Chondrocyte (in vitro differentiated cells): Measurements from ENCODE around the gene EPHA1. TPM values are rescaled to one million over a fixed set of nuclear protein-coding genes. Genes with fewer than 3 reads are reported as not detected.
"Not testable (repeated sequence)": the region's sequence is repeated elsewhere in the genome, so short reads cannot be mapped to it uniquely, and the experiment has no call there.

ENCODE experiments used
- DNase-seq: peaks from one replicate; pipeline ENCODE4 v3.0.0; 2021; ENCODE audit warnings: mixed read lengths, low spot score
- H3K27ac Mint-ChIP-seq: one replicate; pipeline ENCODE4 v1.8.0; 2021; ENCODE audit warnings: mild to moderate bottlenecking, moderate library complexity, mixed read lengths; ENCODE audit not compliant: unreplicated experiment
- H3K27me3 Mint-ChIP-seq: 2 replicates; pipeline ENCODE4 v1.8.0; 2021; ENCODE audit warnings: low read depth, mixed read lengths
- H3K36me3 Mint-ChIP-seq: 2 replicates; pipeline ENCODE4 v1.8.0; 2021; ENCODE audit warnings: low read depth, mixed read lengths
- H3K4me1 Mint-ChIP-seq: 2 replicates; pipeline ENCODE4 v1.8.0; 2021; ENCODE audit warnings: low read depth, mild to moderate bottlenecking, mixed read lengths
- H3K4me3 Mint-ChIP-seq: one replicate; pipeline ENCODE4 v1.8.0; 2021; ENCODE audit warnings: mild to moderate bottlenecking, moderate library complexity, mixed read lengths; ENCODE audit not compliant: unreplicated experiment
- H3K9me3 Mint-ChIP-seq: 2 replicates; pipeline ENCODE4 v1.8.0; 2021; ENCODE audit warnings: low read depth, mixed read lengths
- CTCF ChIP-seq: fragments of 200-600 bp; sonication (generic); IDR thresholded peaks from 2 replicates; pipeline ENCODE4 v1.5.0; 2021; ENCODE audit warnings: antibody characterized with exemption, mild to moderate bottlenecking, moderate library complexity
- total RNA-seq: library from RNA; stranded (reverse); gene quantifications from 3 replicates; pipeline ENCODE4 v1.2.1, GENCODE V29; 2021

The EPHA1 gene
- total RNA-seq, 1 donor from 2014 or later, result not detected

GRCh38 chr7:143433759-143434158 lies 25.1 kb upstream of the EPHA1 start:
- Mint-ChIP-seq H3K27me3 (peaks cover 17% of the 10 kb centered on the region), H3K4me1 (no peaks in the 10 kb centered on the region), H3K4me3 (no peak overlapping the region), H3K36me3 (peaks cover 2% of the 10 kb centered on the region), H3K27ac (no peak overlapping the region), H3K9me3 (no peaks in the 10 kb centered on the region)
- TF ChIP-seq CTCF, result no peak
- no peak for DNase-seq

GRCh38 chr7:143431109-143431508 lies 22.5 kb upstream of the EPHA1 start:
- no peak overlapping the region for H3K27ac Mint-ChIP-seq
- no peaks in the 10 kb centered on the region for H3K4me1 Mint-ChIP-seq
- H3K9me3 Mint-ChIP-seq, result no peaks in the 10 kb centered on the region
- no peak for DNase-seq
- TF ChIP-seq CTCF, result no peak
- peaks cover 1% of the 10 kb centered on the region for H3K27me3 Mint-ChIP-seq
- H3K36me3 Mint-ChIP-seq, result peaks cover 2% of the 10 kb centered on the region
- no peak overlapping the region for H3K4me3 Mint-ChIP-seq

GRCh38 chr7:143429770-143430698 lies 21.4 kb upstream of the EPHA1 start:
- H3K4me3 Mint-ChIP-seq, result no peak overlapping the region
- no peaks in the 10 kb centered on the region for H3K9me3 Mint-ChIP-seq
- no peaks in the 10 kb centered on the region for H3K36me3 Mint-ChIP-seq
- H3K27ac Mint-ChIP-seq, result no peak overlapping the region
- no peak for TF ChIP-seq CTCF
- H3K27me3 Mint-ChIP-seq, result no peaks in the 10 kb centered on the region
- H3K4me1 Mint-ChIP-seq, result no peaks in the 10 kb centered on the region
- DNase-seq, result no peak

GRCh38 chr7:143426479-143427142 lies 18.0 kb upstream of the EPHA1 start:
- no peaks in the 10 kb centered on the region for H3K36me3 Mint-ChIP-seq
- no peak for DNase-seq
- no peak overlapping the region for H3K27ac Mint-ChIP-seq
- H3K4me3 Mint-ChIP-seq, result no peak overlapping the region
- no peaks in the 10 kb centered on the region for H3K9me3 Mint-ChIP-seq
- H3K27me3 Mint-ChIP-seq, result peaks cover 2% of the 10 kb centered on the region
- H3K4me1 Mint-ChIP-seq, result no peaks in the 10 kb centered on the region
- no peak for TF ChIP-seq CTCF

GRCh38 chr7:143424476-143424875 lies 15.8 kb upstream of the EPHA1 start:
- H3K4me1 Mint-ChIP-seq, H3K36me3 Mint-ChIP-seq, DNase-seq, H3K9me3 Mint-ChIP-seq, H3K4me3 Mint-ChIP-seq, H3K27ac Mint-ChIP-seq, H3K27me3 Mint-ChIP-seq: not testable (repeated sequence)
